NAMALWA (cell line): Measurements from ENCODE around the gene TERT.
A peak's percentile ranks its signal among the peaks of the same experiment; 100 is the strongest.

Experiments used
- DNase-seq: peaks from one replicate; pipeline ENCODE4 v3.0.0-alpha.2; 2015; ENCODE audit warnings: low spot score

TERT gene

GRCh38 chr5:1318659-1319251 lies 23.9 kb upstream of the TERT start:
- no peak for DNase-seq

GRCh38 chr5:1317921-1318565 lies 23.2 kb upstream of the TERT start:
- DNase-seq = no peak

GRCh38 chr5:1316588-1317340 lies 21.9 kb upstream of the TERT start:
- no peak for DNase-seq

- peak; percentile 95 for DNase-seq
Observed at GRCh38 chr5:1315709-1316587, 21.1 kb upstream of the TERT start.

GRCh38 chr5:1315018-1315708 lies 20.3 kb upstream of the TERT start:
- DNase-seq = no peak

GRCh38 chr5:1314564-1314982 lies 19.7 kb upstream of the TERT start:
- no peak for DNase-seq

- DNase-seq = peak; percentile 85
Observed at GRCh38 chr5:1312993-1313833, 18.3 kb upstream of the TERT start.

GRCh38 chr5:1312206-1312605 lies 17.3 kb upstream of the TERT start:
- no peak for DNase-seq

GRCh38 chr5:1311439-1312055 lies 16.7 kb upstream of the TERT start:
- no peak for DNase-seq

- DNase-seq = no peak
Observed at GRCh38 chr5:1310118-1310517, 15.2 kb upstream of the TERT start.

GRCh38 chr5:1304033-1304432 lies 9.2 kb upstream of the TERT start:
- DNase-seq = no peak

GRCh38 chr5:1302258-1302657 lies 7.4 kb upstream of the TERT start:
- no peak for DNase-seq

- no peak for DNase-seq
Observed at GRCh38 chr5:1300581-1301083, 5.8 kb upstream of the TERT start.

- no peak for DNase-seq
Observed at GRCh38 chr5:1299961-1300360, 5.1 kb upstream of the TERT start.

GRCh38 chr5:1299511-1299850 lies 4.6 kb upstream of the TERT start:
- DNase-seq = no peak

GRCh38 chr5:1298723-1299510 lies 4.0 kb upstream of the TERT start:
- no peak for DNase-seq

GRCh38 chr5:1298067-1298551 lies 3.2 kb upstream of the TERT start:
- no peak for DNase-seq

GRCh38 chr5:1297243-1297642 lies 2.4 kb upstream of the TERT start:
- peak; percentile 82 for DNase-seq

- no peak for DNase-seq
Observed at GRCh38 chr5:1295650-1296037, 776 bp upstream of the TERT start.
